OCI-LY3 (cell line): ENCODE data around the gene STK32B.

Experiments used
- CTCF ChIP-seq: fragments of 200-600, 300-600 bp; sonication (generic); IDR thresholded peaks from 2 replicates; pipeline ENCODE4 v1.5.1; 2014; ENCODE audit warnings: antibody characterized with exemption, low read length, low read depth
- EZH2phosphoT487 ChIP-seq: fragments of 200-600 bp; shearing (Covaris generic); IDR thresholded peaks from 2 replicates; pipeline ENCODE4 v1.6.1; 2018; ENCODE audit warnings: antibody characterized with exemption, mixed run types, low read depth

GRCh38 chr4:5142726-5143125, 91.4 kb downstream of the STK32B start:
- peak; percentile 23; the same call in 1 of the 2 replicates for TF ChIP-seq CTCF
- no peak for TF ChIP-seq EZH2phosphoT487
